HFFc6 (cell line): ENCODE results near the gene ITGB3. TPM values are rescaled to one million over a fixed set of nuclear protein-coding genes. Genes with fewer than 3 reads are reported as not detected.

Source experiments
- DNase-seq: peaks from one replicate; pipeline ENCODE4 v3.0.0-alpha.2; 2018
- H3K27ac Mint-ChIP-seq: 2 replicates; pipeline ENCODE4 v1.8.0; 2020; ENCODE audit warnings: mild to moderate bottlenecking, mixed read lengths
- H3K27me3 Mint-ChIP-seq: 2 replicates; pipeline ENCODE4 v1.8.0; 2021; ENCODE audit warnings: mild to moderate bottlenecking, moderate library complexity, mixed read lengths; ENCODE audit not compliant: insufficient read depth
- H3K36me3 Mint-ChIP-seq: 2 replicates; pipeline ENCODE4 v1.8.0; 2021; ENCODE audit warnings: low read depth, mixed read lengths
- H3K4me1 Mint-ChIP-seq: 2 replicates; pipeline ENCODE4 v1.8.0; 2020; ENCODE audit warnings: low read depth, mixed read lengths
- H3K4me3 Mint-ChIP-seq: 2 replicates; pipeline ENCODE4 v1.8.0; 2020; ENCODE audit warnings: mild to moderate bottlenecking, moderate library complexity, mixed read lengths
- H3K9me3 Mint-ChIP-seq: 2 replicates; pipeline ENCODE4 v1.8.0; 2020; ENCODE audit warnings: mild to moderate bottlenecking, mixed read lengths
- CTCF ChIP-seq: fragments of 200-600 bp; sonication (generic); IDR thresholded peaks from 2 replicates; pipeline ENCODE4 v1.5.0; 2021; ENCODE audit warnings: antibody characterized with exemption, mild to moderate bottlenecking
- total RNA-seq, 6 experiments: library from RNA; stranded (reverse); fragmentation: NEBNext Ultra II Directional; extraction: Animal tissue kit (Norgen Biotek cat#: 25700); gene quantifications; 2 replicates in 1 of 6; 3 replicates in 5 of 6; pipeline ENCODE4 v1.2.3, GENCODE V29; 2021

The ITGB3 gene
- total RNA-seq, 6 experiments from 2014 or later: 2.2 to 4.1 (median 2.9) TPM

GRCh38 chr17:47229535-47230443 is 23.8 kb upstream of the ITGB3 start:
- H3K27me3 Mint-ChIP-seq: peaks cover 2% of the 10 kb centered on the region
- H3K4me3 Mint-ChIP-seq: peak overlapping the region; percentile 82
- no peaks in the 10 kb centered on the region for H3K9me3 Mint-ChIP-seq
- H3K4me1 Mint-ChIP-seq: peaks cover 41% of the 10 kb centered on the region
- H3K36me3 Mint-ChIP-seq: no peaks in the 10 kb centered on the region
- peak overlapping the region; percentile 80 for H3K27ac Mint-ChIP-seq
- TF ChIP-seq CTCF: peak; percentile 99
- DNase-seq: peak; percentile 87

GRCh38 chr17:47230864-47231263 is 22.8 kb upstream of the ITGB3 start:
- peak overlapping the region; percentile 80 for H3K27ac Mint-ChIP-seq
- peaks cover 2% of the 10 kb centered on the region for H3K27me3 Mint-ChIP-seq
- peaks cover 31% of the 10 kb centered on the region for H3K4me1 Mint-ChIP-seq
- H3K9me3 Mint-ChIP-seq: no peaks in the 10 kb centered on the region
- no peaks in the 10 kb centered on the region for H3K36me3 Mint-ChIP-seq
- TF ChIP-seq CTCF: no peak
- DNase-seq: no peak
- H3K4me3 Mint-ChIP-seq: no peak overlapping the region

GRCh38 chr17:47231334-47231733 is 22.3 kb upstream of the ITGB3 start:
- no peak for TF ChIP-seq CTCF
- H3K4me1 Mint-ChIP-seq: peaks cover 26% of the 10 kb centered on the region
- H3K27ac Mint-ChIP-seq: no peak overlapping the region
- H3K27me3 Mint-ChIP-seq: peaks cover 2% of the 10 kb centered on the region
- H3K9me3 Mint-ChIP-seq: no peaks in the 10 kb centered on the region
- no peak for DNase-seq
- H3K4me3 Mint-ChIP-seq: no peak overlapping the region
- H3K36me3 Mint-ChIP-seq: no peaks in the 10 kb centered on the region

- Mint-ChIP-seq H3K4me3 (no peak overlapping the region), H3K27me3 (peaks cover 2% of the 10 kb centered on the region), H3K27ac (no peak overlapping the region), H3K4me1 (peaks cover 24% of the 10 kb centered on the region), H3K9me3 (peaks cover 2% of the 10 kb centered on the region; the same call in 1 of the 2 replicates), H3K36me3 (no peaks in the 10 kb centered on the region)
- TF ChIP-seq CTCF: no peak
- no peak for DNase-seq
Observed at GRCh38 chr17:47231866-47232265, 21.8 kb upstream of the ITGB3 start.

- Mint-ChIP-seq H3K27me3 (peaks cover 2% of the 10 kb centered on the region), H3K27ac (no peak overlapping the region), H3K4me1 (peaks cover 24% of the 10 kb centered on the region), H3K4me3 (no peak overlapping the region), H3K36me3 (no peaks in the 10 kb centered on the region), H3K9me3 (peaks cover 8% of the 10 kb centered on the region; the same call in 1 of the 2 replicates)
- no peak for TF ChIP-seq CTCF
- no peak for DNase-seq
Observed at GRCh38 chr17:47232465-47232864, 21.2 kb upstream of the ITGB3 start.
